Ramos (cell line): ENCODE data around the gene GNL3L.
"Not testable (repeated sequence)": the region's sequence is repeated elsewhere in the genome, so short reads cannot be mapped to it uniquely, and the experiment has no call there.

Experiments used
- in situ Hi-C: fragments of 300-500 bp; cut with MboI; formaldehyde crosslinking; loops from one replicate; pipeline ENCODE4 v1.14.3; 2022; ENCODE audit warnings: low sequenced_read_pairs; ENCODE audit not compliant: unreplicated experiment

GNL3L gene, protein sequence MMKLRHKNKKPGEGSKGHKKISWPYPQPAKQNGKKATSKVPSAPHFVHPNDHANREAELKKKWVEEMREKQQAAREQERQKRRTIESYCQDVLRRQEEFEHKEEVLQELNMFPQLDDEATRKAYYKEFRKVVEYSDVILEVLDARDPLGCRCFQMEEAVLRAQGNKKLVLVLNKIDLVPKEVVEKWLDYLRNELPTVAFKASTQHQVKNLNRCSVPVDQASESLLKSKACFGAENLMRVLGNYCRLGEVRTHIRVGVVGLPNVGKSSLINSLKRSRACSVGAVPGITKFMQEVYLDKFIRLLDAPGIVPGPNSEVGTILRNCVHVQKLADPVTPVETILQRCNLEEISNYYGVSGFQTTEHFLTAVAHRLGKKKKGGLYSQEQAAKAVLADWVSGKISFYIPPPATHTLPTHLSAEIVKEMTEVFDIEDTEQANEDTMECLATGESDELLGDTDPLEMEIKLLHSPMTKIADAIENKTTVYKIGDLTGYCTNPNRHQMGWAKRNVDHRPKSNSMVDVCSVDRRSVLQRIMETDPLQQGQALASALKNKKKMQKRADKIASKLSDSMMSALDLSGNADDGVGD

DNA sequence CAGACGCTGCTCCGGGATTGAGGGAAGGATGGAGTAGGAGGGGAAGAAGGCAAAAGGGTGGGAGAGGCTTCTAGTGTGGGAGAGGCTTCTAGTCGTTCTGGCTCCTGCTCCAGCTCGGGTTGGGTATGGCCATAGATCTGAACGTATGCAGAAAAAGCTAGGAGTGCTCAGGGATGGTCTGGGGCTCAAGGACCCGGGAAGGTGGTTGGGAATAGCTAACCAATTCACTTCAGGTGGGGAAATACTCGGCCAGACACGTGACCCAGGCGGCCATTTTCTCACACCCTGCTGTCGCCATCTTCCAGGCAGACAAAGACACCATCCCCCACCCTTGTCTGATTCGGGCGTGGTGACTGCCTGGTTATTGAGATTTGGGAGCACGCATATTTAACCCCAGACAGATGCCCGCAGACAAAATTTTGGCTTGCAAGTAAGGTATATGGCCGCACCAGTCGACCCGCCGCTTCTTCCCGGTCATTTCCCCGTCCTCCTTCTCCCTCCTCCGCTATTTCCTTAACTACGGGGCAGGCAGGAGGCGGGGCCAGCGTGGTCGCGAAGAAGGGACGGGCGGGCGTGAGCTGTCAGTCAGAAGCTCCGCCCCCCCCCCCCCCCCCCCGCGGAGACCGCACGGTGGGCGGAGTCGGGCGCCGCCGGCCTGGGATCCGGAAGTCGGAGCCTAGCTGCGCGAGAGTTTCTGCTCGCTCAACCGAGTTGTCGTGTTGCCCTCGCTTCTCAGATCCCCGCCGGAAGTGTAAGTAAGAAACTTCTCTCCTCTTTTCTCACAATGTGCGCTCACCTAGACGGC is at the start of gene GNL3L:
Gene GNL3L (plus strand): TSS at position 668 of the 805 bp plus-strand sequence. CDS start 2,348 bp downstream, outside the sequence.
- in situ Hi-C loops = loop anchor here (25.0 kb wide), 1 partner anchor 492 kb away; the partner anchor contains the start of gene PHF8

DNA sequence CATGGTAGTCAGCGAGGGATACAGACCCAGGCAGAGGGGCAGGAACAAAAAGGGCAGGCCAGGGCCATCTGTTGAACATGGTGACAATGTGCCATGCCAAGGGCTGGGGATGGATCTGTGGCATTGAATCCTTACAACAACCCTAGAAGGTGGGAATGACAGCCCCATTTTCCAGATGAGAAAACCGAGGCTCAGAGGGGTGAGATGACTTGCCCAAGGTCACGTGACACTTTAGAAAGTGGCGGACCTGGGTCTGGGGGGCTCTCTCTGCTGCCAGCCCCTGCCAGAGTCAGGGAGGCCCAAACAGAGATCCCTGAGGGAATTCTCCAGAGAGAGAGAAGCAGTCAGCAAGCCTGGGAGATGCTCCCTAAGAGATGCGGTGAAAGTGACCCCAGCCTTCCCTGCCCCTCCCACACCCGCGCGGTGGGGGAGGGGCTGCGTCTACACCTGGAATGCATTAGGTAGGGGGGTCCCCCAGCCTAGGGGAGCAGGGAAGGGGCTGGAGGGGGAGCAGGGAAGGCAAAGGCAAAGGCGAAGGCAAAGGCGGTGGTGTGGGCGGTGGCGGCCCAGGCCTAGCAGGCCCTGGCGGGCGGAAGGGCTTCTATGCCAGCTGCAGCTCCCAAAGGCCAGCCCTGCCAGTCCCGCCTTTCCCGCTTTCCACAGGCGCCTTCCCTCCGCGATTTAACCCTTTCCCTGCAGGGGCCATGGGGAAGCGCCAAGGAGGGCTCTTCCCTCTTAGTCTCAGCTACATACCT is 47.0 kb upstream of the GNL3L start:
- in situ Hi-C loops = no loop called here

DNA sequence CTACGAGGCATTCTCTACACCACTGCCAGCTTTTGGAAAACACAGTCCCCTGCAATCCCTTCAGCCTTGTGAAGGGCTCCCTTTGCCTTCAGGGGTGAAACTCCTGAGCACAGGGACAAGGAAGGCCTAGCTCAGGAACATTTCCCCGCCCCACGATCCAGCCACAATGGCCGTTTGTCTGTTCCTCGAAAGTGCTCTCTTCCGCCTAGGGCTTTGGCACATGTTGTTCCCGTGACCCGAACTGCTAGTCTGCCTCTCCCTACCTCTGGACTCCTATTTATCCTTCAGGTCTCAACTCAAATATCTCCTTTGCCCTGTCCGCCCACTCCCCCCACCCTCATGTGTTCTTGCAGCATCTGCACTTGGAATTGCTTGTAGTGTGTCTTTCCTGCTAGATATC is 46.1 kb upstream of the GNL3L start:
- in situ Hi-C loops = no loop called here

DNA sequence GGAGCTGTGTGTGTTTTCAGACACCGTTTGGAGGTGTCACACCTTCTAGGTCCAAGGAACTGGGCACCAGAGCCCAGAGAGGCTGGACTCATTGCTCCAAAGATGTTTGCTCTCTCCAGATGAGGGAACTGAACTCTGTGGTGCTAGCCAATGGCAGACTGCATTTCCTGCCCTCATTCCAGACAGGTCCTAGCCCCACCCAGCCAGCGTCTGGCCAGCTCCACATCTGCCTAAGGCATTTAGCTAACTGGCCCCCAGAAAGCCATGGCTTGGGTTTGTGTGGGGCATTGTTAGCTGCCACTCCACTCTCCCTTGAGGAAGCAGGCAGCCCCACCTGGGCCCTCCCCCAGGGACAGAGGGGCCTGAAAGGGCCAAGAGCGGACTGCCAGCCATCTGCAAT is 45.4 kb upstream of the GNL3L start:
- in situ Hi-C loops = no loop called here

DNA sequence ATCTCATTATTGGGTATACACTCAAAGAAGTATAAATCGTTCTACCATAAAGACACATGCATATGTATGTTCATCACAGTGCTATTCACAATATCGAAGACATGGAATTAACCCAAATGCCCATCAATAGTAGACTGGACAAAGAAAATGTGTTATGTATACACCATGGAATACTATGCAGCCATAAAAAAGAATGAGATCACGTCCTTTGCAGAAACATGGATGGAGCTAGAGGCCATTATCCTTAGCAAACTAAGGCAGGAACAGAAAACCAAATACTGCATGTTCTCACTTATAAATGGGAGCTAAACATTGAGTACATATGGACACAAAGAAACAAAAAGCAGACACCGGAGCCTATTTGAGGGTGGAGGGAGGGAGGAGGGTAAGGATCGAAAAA is 40.2 kb upstream of the GNL3L start:
- in situ Hi-C loops = not testable (repeated sequence)

DNA sequence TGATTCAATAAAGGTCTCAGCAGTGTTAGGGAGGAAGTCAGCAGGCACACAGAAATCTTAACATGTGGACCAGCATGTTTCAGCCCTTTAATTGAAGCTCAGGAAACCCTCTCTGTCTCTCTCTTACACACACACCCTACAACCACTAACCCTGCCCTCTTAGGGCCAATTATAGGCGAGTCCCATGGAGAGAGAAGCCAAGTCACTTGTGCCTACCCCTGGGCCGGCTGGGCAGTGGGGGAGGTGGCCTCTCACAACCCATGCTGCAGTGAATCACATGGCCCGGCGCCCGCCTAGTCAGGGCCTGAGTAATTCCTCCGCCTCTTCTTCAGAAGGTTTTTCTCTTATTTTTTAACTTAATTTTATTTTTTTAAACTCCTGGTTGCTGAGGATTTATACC is 37.7 kb upstream of the GNL3L start:
- in situ Hi-C loops = no loop called here

DNA sequence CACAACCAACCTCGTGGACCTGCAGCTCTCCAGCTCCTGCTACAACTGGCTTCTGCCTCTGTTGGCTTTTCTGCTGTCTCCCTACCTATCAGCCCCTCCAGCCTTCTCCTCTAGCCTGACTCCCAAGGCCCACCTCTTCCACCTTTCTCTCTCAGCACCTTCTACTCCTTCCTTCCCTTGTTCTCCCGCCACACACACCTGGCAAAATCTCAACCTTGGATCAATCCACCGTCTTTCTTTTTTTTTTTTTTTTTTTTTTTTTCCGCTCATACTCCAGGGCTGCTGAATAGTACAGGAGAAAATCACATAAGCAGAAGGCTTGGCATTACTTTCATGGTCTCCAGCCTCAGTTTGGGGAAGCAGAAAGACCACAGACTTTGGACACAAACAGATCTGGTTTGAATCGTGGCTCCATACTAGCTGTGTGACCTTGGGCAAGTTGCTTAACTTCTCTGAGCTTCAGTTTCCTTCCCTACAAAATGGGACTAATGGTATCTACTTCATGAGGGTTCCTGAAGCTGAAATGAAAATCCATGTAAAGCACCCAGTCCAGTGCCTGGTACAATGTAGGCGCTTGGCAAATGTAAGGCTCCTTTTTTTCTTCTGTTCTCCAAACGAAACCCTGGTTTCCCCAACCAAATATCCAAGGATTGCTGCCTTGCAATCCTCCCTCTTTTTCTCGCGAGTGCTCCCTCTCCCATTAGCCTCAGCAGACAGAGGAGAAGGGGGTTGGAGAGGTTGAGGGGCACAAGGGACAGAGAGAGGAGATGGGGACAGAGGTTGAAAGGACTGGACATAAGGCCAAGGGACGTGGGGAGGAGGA is 35.6 kb upstream of the GNL3L start:
- in situ Hi-C loops = no loop called here

DNA sequence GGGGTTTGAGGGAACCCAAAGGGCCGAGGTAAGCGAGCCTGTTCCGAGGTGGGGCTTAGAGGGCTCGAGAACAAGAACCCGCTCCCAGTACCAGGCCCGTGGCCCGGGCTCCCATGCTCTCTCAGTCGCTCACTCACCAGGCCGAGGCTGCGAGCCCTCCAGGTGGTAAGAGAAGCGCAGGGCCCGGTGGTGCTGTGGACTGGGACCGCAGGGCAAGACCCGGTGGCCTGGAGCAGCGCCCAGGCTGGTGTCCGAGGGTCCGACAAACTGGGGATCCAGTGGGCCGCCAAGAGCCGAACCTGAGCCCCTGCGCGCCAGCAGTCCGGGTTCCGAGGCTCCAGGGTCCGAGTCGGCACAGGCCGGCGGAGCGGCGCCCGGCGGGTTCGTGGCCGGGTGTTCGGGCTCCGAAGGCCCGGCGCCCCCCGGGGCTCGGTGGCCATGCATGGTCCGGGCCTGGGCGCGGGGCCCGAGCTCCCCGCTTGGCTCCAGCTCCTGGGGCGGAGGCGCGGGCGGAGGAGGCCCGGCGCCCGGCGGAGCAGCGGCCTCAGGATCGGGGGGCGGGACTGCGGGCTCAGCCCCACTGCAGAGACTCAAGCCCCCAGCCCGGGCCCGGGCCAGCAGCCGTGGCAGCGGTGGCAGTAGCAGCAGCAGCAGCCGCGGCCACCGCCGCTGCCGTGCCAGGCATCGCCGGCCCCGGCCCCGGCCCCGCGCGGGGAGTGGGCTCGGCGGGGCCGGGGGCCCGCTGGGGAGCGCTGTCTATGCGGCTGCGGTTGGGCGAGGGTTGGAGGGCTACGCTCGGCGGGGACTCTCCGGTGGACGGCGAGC is 34.8 kb upstream of the GNL3L start:
- in situ Hi-C loops = no loop called here

DNA sequence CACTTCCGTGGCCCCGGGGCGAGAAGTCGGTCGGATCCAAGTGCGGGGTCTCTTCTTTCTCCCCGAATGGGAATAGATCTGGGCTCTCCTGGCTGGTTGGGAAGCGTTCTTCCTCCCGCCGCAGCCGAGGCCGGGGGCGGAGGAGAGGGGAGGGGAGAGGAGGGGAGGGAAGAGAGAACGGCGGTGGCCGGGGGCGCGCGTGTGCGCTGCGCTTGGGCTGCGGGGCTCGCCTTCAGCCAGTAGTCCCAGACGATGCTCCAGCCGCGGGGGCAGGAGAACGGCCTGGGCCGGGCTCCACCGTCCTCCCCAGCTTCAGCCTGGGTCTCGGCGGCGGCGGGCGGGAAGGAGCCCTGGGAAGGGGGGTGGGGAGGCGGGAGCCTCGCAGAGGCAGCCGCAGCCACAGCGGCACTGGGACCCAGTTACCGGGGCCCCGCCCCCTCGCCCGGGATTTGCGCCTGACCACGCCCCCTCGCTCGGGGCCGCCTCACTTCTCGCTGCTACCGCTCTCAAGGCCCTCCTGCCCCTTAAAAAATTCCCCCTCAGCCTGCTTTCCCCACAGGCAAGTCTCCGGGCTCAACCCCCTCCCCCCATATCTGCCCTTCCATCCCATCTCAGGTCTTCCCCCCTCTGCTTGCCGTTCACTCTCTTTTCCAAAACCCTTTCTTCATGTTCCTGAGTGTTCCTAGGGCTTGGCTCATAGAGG is 34.1 kb upstream of the GNL3L start, which contains the start of gene FGD1:
Gene FGD1 (minus strand): TSS at position 421 of the 703 bp plus-strand sequence. CDS start 802 bp downstream, outside the sequence.
- in situ Hi-C loops = no loop called here

DNA sequence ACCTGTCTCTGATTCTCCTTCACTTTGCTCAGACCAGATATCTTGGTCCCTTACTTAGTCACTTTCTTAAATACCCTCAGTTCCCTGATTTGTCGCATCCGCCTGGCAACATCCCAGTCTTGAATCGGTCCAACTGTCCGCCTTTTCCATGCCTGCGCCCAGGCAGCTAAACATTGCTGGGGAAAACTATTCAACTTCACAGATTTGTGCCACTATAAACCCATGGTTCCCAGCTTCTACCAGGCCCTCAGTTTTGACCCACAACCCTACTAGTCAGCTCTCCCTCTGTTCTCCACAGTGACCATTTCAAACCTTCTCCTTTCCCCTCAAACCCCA is 33.5 kb upstream of the GNL3L start:
- in situ Hi-C loops = no loop called here

DNA sequence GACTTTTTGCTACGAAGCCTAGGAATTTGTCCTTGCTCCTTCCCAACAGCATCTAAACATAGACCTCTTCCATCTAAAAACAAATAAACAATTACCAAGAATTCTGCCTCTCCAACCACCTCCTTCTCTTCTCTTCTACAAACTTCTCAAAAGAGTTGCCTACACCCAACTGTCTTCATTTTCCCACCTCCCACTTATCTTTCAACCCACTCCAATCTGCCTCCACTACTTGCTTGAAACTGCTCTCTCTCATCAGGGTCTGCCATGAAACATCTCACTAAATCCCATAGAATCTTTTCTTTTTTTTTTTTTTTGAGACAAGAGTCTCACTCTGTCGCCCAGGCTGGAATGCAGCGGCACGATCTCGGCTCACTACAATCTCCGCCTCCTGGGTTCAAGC is 33.1 kb upstream of the GNL3L start:
- in situ Hi-C loops = no loop called here

DNA sequence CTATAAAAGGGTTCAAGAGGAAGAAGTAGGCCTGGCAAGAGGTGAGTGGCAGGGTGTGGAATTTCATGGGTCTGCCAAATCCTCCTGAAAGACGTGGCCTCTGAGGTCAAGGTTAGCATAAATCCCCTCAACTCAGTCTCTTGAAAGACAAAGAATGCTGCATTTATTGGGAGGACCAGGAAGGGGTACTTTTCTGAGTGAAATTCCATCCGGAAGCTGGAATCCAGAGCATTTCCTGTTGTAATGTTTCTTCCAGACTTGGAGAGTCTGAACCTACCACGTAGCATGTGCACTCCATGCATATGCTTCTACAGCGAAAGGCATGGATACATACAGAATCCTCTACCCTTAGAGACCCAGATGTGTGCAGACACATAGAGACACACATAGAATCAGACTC is 20.6 kb upstream of the GNL3L start:
- in situ Hi-C loops = no loop called here

DNA sequence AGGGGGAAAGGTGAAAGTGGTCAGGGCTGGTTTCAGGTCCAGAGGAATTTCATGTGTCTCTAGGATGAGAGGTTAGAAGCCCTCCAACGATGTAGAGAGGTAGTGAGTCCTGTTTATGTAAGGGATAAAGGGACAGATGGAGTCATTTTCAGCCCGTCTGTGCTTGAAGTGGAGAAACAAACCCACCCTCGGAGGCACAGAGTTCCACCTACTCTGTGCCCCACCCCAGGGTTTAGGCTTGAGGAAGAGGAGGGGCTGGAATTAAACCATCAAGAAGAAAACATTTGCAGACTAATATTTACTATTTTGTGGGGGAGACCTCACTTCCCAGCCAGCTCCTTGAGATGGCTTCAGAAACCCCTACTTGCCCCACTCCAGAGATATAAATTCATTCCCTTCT is 868 bp upstream of the GNL3L start:
- in situ Hi-C loops = loop anchor here (25.0 kb wide), 1 partner anchor 492 kb away; the partner anchor contains the start of gene PHF8

DNA sequence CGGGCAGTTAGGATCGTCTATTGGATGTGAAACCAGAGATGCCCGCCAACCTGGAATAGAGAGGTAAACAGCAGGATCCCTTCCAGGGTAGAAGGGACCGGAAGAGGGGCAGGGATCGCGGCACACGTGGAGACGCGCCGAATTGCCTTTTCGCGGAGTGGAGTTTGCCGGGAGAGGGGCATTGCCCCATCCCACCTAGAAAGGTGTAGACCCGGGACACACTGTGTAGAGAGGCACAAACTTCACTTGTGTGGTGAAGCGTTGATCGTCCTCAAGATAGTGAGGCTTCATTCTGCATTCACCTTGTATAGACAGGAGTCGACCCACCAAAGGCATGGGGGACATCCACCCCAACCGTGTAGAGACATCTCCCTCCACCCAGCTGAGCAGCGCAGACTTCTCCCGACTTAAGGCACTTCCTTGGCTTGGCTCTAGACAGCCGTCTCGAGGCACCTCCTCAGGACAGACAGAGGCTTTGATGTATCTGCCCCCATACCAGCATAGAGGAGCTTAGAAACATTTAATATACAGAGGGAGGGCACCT is 410 bp downstream of the GNL3L start:
- in situ Hi-C loops = loop anchor here (25.0 kb wide), 1 partner anchor 493 kb away; the partner anchor contains the start of gene PHF8

DNA sequence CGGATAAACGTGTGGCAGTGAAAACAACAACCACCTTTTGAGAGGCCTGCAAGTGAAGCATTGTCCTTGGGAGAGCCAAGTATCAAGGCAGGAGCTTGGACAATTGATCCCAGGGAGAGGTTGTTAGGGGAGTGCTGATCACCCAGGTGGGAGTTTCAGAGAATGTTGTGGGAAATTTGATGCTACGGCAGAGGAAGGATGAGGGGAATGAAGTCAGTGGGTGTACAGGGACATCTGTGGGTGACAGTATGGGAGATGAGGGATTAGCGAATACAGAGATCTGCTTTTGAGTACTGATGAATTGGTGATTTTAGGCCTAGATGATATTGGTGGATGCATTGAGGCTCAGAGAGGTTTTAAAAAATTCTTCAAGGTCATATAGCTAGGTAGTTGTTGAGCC is 4.3 kb downstream of the GNL3L start:
- in situ Hi-C loops = loop anchor here (25.0 kb wide), 1 partner anchor 497 kb away; the partner anchor contains the start of gene PHF8

DNA sequence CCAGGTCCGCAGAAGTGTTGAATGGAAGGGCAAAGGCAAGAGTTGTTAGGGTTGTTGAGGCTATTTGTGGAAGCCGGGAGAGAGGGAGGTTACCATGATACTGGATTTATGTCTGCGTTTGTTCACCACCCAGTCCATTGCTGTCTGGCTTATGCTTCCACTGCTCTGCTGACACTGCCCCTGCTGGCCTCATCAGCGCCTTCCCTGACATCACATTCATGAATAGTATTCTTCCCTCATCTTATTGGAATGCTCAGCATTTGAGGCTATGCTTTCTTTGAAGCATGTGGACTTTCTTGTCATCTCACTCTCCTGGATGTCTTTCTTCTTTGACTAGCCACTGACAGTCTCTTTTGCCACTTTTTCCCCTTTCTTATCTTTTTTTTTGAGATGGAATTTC is 10.3 kb downstream of the GNL3L start:
- in situ Hi-C loops = loop anchor here (25.0 kb wide), 1 partner anchor 503 kb away; the partner anchor contains the start of gene PHF8

DNA sequence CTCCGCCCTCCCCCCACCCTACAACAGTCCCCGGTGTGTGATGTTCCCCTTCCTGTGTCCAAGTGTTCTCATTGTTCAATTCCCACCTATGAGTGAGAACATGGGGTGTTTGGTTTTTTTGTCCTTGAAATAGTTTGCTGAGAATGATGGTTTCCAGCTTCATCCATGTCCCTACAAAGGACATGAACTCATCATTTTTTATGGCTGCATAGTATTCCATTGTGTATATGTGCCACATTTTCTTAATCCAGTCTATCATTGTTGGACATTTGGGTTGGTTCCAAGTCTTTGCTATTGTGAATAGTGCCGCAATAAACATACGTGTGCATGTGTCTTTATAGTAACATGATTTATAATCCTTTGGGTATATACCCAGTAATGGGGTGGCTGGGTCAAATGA is 12.2 kb downstream of the GNL3L start:
- in situ Hi-C loops = loop anchor here (25.0 kb wide), 1 partner anchor 505 kb away; the partner anchor contains the start of gene PHF8
